GM19328 (cell line): ENCODE measurements around the gene IQCE.

Experiments
- ATAC-seq: cut with Tn5 transposase; IDR thresholded peaks from one replicate; pipeline ENCODE4 v1.9.1; 2021; ENCODE audit warnings: mild to moderate bottlenecking, moderate library complexity; ENCODE audit not compliant: unreplicated experiment

Gene IQCE

DNA sequence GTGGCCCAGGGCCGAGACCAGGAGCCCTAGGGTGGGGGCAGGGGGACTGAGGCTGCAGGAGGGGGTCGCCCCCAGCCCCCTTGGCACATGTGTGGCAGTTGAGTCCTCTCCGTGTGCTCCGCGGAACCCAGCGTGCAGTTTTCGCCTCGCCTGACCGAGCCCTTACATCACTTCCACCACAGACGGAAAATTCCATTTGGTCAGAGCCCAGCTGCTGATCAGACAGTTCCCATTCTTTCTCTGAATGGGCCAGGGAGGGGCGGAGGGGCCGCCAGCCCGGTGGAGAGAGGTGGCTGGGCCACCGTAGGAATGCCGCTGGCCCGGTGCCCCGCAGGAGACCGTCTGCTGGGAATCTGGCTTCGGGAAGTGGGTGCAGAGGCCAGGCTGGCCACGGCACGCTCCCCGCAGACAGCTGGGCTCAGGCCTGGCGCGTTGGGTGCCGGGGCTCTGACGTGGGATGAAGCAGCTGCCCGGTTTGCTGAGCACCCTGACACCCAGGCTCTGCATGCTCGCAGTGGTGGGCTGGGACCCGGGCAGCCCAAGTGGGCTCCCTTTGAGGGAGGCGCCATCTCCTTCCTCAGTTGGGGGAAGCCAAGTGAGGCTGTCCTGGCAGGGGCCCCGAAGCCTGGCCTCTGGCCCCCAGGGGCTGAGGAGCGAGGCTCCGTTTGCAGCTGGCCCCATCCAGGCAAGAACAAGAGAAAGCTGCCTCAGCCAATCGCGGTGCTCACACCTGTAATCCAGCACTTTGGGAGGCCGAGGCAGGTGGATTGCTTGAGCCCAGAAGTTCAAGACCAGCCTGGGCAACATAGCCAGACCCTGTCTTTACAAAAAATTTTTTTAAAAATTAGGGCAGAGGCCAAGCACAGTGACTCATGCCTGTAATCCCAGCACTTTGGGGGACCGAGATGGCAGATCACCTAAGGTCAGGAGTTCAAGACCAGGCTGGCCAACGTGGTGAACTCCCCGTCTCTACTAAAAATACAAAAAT lies 82.9 kb downstream of the IQCE start:
- ATAC-seq, result peak; percentile 41

DNA sequence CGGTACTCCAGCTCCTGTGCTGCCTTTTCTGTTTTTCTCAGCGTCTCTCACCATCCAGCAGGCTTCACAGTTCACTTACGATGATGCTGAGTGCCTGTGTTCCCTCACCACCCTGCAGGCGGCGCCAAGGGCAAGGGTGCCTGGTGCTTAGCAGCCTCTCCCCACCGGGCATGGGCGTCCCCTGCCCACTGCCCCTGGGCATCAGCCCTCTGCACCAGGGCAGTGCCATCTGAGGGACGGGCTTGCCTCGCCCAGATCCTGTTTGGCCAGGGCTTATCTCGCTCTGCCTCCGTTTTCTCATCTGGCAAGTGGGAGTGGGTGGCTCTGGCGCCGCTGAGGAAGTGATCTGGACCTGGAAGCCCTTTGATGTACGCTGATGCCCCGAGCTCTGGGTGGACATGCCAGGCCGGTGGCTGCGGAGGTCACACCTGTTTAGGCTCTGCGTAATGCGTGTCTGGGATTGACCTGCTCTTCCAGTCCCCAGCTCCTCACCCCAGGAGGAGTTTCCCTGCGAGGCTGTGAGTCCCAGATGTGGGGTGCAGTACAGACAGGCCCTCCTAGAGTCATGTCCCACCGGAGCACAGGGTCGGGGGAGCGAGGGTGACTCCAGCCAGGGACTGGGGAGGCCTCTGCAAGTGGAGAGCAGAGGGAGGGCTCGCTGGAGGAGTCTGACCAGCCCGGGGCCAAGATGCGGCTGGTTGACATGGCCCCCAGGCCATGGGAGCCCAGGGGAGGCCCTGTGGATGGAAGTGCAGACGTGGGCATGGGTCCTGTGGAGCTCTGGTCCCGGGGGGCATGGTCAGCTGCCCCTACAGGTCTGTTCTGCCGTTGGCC lies 84.8 kb downstream of the IQCE start:
- no peak for ATAC-seq

DNA sequence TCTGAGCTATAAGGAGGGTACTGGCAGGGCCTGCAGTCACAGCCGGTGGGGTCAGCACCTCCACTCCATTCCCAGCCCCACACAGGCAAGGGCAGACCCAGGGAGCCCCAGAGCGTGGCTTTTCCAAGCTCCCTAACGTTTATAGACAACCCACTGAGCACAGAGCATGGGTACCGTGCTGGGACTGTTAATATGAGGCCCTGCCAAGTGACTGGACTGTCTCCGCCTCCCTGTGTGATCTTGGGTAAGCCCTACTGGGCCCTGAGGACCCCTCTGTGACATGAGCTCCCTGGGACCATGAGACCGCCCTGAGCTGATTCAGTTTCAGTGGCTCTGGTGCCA lies 85.4 kb downstream of the IQCE start:
- no peak for ATAC-seq

DNA sequence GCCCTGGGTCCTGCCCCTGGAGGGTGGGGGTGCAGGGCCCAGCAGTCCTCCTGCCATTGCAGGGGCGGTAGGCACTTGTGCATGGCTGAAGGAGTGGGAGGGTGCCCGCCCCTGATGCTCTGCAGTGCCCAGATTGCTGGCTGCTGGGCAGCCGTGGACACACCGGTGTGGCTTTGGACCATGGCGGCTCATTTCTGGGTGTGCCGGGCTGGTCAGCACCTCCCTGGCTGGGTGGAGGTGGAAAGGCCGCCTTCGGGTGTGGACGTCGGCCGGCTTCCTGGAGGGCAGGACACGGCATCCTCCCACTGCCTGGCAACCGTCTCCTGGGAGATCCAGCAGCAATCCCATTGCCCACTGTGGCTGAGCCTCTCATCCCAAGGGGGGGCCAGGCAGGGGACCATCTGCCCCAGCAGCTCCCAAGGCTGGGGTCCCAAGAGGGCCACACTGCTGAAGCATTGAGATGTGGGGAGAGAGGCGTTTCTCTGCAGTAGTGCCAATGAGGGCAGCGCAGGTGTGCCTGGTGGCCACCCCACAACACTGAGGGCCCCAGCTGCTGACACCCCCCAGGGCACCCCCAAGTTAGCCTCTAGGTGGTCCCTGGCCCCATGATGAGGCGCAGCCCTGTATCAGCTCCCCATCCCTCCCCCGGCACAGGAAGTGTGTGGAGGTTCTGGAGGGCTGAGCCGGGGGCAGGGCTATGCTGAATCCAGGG lies 85.9 kb downstream of the IQCE start:
- ATAC-seq, result no peak

DNA sequence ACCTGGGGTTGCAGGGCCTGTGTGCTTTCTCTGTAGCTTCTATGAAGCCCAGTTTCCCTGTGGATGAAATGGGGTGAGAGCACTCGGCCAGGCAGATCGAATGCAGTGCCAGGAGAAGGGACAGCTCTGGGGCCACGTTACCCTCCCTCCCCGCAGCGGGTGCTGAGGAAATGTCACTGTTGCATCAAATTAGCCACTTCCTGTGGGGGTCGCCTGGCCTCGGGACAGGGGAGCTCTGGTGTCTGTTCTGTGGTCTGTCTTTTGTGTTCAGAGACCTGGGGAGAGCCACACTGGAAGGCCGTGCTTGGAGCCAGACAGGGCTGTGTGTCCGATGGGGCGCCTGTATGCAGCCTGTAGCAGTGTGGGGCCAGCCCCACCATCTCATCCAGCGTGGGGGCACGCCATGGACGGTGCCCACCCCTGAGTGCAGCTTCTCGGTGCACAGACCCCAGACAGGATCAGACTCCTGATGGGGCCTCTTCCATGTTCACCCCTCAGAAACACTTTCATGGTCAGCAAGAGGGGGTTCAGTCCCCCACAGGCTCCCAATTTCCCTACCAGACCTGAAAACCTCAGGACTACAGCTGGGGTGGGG lies 86.6 kb downstream of the IQCE start:
- ATAC-seq, result no peak

DNA sequence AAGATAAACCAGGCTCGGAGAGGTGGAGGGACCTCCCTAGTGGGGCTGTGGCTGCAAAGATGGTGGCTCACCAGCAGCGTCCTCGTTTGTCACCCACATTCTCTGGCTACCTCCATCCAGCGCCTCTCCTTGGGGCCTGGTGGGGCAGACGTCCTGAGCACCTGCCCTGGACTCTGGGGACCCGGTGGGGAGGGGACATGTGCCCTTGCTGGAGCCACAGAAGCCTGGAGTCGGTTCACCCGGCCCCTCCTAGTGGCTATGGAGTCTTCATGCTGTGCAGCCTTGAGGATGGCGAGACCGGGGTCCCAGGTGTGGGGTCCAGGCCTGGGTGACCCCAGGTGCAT lies 87.5 kb downstream of the IQCE start:
- no peak for ATAC-seq

DNA sequence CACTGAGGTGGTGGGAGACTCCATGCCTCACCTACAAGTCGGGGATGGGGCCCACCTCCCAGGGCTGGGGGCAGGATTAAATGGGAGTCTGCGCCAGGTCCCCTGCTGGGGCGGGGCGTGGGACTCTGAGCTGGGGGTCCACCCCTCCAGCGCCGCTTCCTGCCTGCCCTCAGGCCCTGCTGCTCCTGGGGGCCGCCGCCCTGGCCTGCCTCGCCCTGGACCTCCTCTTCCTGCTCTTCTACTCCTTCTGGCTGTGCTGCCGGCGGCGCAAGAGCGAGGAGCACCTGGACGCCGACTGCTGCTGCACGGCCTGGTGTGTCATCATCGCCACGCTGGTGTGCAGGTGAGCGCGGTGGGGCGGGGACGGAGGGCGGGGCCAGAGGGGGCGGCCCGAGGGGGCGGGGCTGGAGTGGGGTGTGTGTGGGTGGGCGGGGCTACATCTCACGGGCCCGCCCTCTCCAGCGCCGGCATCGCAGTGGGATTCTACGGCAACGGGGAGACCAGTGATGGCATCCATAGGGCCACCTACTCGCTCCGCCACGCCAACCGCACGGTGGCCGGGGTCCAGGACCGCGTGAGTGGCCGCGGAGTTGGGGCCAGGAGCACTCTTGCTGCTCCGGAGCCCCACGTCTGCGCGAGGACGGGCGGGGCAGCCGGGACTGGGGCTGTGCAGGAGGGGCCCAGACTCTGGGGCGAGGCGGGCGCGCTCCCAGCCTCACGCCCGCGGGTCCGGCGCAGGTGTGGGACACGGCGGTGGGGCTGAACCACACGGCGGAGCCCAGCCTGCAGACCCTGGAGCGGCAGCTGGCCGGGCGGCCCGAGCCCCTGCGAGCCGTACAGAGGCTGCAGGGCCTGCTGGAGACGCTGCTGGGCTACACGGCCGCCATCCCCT lies 88.1 kb downstream of the IQCE start:
- no peak for ATAC-seq

DNA sequence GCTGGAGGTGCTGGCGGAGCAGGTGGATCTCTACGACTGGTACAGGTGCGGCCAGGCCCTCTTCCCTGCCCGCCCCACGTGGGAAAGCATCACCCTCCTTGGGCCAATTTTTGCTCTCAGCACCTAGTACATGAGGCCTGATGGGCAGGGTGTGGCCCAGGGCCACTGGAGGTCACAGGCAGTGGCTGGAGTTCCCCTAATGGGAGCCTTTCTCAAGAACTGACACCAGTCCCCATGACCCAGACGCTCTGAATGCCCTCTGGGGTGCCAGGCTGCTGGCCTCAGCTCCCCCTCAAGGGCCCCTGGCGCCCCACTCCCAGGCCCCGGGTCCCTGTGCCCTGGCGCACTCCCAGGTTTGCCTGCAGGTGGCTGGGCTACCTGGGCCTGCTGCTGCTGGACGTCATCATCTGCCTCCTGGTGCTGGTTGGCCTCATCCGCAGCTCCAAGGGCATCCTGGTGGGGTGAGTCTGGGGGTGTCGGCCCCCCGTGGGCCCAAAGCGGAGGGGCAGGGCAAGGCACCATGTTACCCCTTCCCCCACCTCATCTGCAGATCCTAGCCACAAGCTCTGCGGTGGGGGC lies 88.9 kb downstream of the IQCE start:
- ATAC-seq, result no peak

DNA sequence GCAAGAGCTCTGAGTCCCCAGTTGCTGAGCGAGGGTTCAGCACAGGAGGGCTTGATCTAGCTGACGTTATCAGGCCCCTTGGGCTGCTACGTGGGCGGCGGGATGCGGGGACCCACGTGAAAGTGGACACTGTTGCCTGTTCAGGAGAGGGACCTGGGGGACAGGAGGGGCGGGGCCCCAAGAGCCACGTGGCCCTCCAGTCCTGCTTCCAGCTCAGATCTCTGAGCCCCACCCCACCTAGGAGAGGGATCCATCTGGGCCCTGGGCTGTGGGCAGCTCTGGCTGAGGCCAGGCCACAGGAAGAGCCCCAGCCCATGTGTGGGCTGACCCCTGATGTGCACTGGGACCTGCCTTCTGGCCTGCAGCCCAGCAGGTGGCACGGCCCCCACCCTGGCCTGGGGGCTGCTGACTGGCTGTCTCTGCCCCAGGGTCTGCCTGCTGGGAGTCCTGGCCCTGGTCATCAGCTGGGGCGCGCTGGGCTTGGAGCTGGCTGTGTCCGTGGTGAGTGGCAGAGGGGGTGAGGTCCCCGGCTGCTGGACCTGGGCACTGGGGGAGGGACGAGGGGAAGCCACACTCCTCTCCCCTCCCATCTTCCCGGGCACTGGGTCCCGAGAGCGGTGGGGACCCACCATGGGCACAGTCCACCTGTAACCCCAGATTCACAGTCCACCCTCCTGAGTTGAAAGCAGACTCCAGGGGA lies 90.5 kb downstream of the IQCE start:
- ATAC-seq, result no peak

DNA sequence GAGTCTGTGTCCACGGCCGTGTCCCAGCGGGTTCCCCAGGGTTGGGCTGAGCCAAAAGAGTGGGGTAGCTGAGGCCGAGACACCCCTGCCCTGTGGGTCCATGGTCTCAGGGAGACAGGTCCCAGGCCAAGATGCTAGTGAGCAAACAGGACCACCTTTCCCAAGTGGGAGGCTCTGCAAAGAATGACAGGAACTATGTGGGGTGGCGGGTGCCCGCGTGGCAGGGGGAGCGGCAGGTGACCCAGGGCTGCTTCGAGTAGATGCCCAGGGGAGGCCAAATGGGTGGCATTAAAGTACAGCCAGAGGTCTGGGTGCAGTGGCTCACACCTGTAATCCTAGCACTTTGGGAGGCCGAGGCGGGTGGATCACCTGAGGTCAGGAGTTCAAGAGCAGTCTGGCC lies 91.2 kb downstream of the IQCE start:
- no peak for ATAC-seq

DNA sequence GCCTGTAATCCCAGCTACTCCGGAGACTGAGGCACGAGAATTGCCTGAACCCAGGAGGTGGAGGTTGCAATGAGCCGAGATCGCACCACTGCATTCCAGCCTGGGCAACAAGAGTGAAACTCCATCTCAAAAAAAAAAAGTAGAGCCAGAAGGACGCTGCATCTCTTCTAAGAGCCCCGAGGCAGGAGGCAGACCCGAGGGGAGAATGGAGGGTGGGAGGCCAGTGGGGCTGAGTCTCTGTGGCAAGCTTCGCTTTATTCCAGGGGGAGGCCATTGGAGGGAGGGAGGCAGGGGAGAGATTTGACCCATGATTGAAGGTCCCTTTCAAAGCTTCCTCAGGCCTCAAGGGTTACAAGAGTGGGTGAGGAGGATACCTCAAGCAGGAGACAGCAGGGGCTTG lies 91.7 kb downstream of the IQCE start:
- no peak for ATAC-seq

DNA sequence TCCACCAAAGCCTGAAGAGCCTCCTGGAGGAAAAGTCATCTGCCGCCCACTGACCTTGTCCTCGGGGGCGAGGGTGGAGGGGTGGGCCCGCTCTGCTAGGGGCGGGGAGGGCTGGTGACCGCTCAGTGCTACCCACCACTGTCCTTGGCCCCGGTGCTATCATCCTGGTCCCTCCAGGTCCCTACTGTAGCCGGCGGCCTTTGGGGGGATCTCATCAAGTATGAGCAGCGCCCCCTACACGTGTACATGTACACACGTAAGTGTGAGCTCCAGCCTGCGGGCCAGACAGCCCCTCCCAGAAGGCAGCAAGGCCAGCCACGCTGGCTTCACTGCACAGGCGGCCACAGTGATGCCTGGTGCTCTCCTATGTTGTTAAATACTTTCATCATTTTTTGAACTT lies 92.6 kb downstream of the IQCE start:
- ATAC-seq, result no peak

DNA sequence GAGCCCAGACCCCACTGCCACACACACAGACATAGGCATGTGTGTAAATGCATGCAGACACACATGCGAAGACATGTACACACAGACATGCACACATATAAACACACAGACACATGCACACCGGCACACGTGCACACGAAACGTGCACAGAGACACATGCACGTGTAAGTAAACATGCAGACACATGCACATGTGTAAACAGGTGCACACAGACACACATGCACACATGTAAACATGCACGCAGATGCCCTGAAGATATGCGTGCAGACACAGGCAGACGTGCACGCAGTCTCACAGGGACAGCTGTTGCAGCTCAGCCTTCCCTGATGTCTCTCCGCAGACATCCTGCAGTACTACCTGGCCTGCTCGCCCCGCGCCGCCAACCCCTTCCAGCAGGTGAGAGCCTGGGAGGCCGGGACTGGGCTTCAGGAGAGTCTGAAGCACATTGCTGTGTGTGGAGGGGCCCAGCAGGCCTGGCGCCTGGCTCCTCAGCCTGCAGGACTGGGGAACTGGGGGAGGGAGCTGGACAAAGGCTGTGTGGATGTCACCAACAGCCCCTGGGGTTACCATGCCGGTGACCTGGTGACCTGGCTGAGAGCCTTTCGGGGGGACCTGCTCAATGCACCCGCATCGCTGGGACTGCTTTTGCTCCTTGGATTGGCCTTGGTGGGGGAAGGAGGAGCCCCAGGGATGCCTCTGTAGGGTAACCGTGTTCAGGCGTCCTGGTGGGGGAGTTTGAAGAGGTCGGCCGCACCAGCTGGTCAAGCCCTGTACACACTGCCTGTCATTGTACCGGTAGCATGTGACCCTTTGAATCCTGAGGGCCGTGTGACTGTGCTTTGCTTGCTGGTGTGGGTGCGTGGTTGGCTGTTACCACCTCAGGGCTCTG lies 93.3 kb downstream of the IQCE start:
- no peak for ATAC-seq

DNA sequence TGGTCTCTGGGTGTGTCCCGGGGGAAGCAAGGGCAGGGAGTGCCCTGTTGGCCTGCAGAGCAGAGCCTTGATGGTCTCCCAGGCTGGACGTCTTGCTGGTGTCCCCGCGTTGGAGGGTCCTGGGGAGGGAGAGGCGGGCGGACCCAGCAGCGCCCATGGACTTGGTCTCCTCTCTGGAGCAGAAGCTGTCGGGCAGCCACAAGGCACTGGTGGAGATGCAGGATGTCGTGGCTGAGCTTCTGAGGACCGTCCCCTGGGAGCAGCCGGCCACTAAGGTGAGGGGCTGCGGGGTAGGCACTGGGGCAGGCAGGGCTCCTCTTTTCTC lies 93.9 kb downstream of the IQCE start:
- no peak for ATAC-seq

DNA sequence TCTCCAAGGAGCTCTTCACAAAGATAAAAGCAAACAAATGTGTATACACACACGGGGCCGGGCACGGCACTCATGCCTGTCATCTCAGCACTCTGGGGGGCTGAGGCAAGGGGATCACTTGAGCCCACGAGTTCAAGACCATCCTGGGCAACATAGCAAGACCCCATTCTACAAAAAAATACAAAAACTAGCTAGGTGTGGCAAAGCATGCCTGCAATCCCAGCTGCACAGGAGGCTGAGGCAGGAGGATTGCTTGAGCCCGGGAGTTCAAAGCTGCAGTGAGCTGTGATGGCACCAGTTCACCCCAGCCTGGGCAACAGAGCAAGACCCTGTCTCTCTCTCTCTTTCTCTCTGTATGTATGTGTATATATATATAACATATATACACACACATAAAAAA lies 95.3 kb downstream of the IQCE start:
- ATAC-seq, result no peak

DNA sequence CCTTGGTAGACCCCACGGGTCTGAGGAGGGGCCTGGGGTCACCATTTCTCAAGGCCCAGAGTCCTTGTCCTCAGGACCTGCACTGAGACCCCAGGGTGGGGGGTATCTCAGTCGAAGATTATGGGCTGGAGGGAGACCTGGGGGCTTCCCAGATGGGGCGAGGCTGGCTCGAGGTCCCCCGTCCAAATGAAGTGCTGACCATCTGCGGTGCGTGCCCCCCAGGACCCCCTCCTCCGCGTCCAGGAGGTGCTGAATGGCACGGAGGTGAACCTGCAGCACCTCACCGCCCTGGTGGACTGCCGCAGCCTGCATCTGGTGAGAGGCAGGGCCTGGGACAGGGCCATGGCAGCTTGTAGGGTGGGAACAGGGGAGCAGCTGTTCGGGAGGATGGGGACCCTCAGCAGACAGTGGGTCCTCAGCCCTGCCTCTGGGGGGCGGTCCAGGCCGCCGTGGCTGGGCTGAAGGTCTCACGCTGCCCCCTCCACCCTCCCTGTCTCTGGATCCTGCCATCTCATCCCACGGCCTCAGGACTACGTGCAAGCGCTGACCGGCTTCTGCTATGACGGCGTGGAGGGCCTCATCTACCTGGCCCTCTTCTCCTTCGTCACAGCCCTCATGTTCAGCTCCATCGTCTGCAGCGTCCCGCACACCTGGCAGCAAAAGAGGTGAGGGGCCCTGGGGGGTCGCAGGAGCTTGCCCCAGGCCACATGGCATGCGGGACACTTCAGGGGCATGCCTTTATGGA lies 97.3 kb downstream of the IQCE start:
- ATAC-seq, result no peak

DNA sequence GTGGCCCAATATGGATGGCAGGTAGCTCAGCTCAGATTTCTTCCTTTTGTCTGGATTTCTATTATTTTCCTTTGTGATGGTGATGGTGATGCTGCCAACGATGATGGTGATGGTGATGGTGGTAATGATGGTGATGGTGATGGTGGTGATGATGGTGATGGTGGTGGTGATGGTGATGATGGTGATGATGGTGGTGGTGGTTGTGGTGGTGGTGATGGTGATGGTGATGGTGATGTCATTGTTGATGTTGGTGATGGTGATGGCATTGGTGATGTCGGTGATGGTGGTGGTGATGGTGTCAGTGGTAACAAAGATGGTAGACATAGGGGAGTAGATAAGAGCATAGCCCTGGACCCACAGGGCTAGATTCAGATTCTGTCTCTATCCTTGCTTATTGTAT lies 98.4 kb downstream of the IQCE start:
- ATAC-seq, result no peak
